ENCODE data around the gene USP6NL.
"Not testable (repeated sequence)": the region's sequence is repeated elsewhere in the genome, so short reads cannot be mapped to it uniquely, and the experiment has no call there.

Gene USP6NL

DNA sequence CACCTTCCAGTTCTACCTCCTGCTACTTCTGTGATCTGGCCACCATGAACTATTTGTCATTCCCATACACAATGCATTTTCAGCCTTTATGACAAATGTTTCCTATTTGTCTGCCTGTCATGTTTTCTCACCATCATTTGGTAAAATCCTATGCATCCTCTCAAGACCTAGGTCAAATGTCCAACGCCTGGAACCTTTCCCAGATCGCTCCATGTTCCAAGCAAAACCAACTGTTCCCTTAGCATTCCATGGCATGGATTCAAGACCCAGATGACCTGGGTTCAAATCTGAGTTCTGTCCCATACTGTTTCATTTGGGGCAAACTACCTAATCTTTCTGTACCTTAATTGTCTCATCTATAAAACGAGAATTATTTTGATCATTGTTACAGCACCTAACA lies 98.9 kb downstream of the USP6NL start:
- no peak for FAIRE-seq

DNA sequence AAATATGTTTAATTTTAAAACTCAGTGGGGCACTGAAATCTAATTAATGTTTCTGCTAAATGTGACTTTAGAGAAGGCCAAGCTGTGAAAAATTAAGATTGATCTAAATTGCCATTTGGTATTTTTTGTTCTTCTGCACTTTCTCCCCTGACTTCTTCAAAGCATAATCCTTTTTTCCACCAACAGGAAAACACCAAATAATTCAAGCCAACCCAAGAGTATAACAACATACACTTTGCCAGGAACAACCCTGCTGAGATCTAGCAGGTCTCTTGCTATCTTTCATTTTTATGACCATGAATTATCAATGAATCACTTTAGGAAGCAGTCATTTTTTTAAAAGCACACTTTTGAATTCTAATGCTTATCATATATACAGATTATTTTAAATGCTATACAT lies 100.1 kb downstream of the USP6NL start:
- no peak for FAIRE-seq

DNA sequence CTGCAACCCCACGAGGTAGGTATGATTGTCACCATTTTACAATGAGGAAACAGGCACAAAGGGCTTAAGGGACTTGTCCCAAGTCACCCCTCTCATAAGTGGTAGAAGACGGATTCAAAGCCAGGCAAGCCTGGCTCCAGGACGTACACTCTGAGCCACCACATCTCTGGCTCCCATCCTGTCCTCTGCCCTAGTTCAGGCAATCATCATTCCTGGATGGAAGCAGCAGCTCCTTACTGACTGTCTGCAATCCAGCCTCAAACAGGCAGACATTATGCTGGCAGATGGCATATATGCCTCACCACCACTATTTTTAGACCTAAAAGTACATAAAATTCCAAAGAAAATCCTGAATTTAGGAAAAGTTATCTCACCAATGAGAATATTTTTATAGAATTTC lies 100.7 kb downstream of the USP6NL start:
- no peak for FAIRE-seq

DNA sequence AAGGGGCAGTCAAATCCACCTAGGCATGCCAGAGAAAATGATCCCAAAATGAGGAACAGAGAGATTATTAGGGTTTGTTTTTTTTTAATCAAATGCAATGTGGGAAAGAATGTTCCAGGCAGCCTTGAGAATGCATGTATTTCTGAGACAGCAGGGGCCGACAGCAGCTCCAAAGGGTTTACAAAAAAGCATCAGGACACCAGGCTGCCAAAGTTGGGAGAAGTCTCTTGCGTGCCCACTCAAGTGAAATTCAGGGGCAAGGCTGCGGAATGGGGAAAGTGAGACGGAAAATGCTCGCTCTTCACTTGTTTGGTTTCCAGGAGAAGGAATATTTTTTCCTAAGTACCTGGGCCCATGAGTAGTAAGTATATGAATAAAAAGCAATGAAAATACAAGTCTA lies 101.2 kb downstream of the USP6NL start:
- FAIRE-seq, result no peak

DNA sequence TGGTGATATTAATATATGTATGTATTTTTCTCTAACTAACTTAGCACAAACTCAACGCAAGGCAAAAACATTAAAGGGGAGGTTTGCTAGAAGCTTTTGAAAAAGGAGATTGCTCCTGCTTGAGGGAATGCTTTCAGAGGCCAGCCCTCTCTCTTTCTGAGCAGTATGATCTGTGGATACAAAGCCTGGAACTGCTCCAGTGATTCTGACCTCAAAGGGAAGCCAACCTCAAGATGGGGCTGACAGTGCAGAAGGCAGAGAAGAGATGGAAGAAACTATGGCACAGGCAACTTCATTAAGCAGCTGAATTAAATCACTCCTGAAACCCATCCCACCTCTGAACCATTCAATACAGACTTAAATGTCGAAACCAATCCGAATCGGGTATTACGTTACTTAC lies 102.4 kb downstream of the USP6NL start:
- no peak for FAIRE-seq

DNA sequence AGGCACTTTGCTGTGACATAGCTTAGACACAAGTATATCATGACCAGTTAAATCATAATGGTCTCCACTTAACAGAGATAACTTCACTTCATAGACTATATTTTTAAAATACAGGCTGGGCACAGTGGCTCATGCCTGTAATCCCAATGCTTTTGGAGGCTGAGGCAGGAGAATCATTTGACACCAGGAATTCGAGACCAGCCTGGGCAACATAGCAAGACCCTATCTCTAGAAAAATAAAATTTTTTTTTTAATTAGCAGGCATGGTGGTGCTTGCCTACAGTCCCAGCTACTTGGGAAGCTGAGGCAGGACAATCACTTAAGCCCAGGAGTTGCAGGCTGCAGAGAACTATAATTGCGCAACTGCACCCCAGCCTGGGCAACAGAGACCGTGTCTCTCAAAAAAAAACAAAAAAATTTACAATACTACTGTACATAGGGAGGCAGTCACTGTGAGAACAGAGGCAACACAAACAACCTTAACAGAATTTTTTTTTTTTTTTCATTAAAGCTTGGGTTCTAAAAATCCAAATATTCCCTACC lies 105.1 kb downstream of the USP6NL start:
- FAIRE-seq, result no peak

DNA sequence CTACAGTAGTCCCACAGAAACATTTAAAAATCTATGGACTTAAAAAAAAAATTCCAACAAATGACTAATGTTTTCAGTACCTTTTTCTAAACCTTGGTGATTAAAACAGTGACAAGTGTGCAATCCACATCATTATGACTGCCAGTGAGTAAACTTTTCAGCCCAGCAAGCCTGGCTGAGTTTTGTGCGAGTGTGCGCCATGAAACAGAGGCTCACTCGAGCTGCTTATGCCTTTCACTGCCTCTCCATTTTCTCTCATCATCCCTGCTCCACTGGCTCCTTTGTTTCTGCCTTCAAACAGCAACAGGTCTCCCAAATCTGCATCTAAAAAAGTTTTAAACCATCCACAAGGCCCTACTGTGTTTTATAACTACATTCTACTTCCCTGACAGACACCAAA lies 105.8 kb downstream of the USP6NL start:
- no peak for FAIRE-seq

DNA sequence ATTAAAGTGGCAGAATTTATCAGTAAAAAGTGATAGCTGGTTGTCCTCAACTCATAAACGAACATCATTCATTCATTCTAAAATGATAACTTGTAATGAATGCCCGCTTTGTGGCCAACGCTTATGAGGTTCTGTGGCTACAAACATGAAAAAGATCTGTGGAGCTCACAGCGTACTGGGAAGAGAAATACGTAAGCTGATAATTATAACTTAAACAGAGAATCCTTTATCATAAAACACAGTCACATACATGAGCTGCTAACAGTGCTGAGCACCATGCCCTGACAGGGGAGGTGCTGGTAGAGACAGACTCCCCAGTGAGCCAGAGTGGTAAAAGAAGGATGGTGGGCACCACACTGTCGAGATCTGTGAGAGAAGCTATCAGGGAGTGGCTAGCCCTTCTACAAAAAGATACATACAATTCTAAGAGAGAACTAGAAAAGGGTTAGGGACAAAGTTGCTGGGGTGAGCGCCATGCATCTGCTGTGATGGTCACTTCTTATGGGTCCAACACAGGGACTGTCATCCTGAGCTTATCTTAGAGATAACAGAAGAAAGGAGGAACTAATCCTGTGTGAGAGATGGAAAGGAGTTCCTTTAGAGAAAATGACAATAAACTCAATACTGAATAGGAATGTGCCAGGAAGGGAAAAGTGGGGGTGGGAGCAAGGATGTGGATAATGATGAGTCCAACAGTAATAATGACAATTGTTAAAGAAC lies 106.7 kb downstream of the USP6NL start:
- no peak for FAIRE-seq

DNA sequence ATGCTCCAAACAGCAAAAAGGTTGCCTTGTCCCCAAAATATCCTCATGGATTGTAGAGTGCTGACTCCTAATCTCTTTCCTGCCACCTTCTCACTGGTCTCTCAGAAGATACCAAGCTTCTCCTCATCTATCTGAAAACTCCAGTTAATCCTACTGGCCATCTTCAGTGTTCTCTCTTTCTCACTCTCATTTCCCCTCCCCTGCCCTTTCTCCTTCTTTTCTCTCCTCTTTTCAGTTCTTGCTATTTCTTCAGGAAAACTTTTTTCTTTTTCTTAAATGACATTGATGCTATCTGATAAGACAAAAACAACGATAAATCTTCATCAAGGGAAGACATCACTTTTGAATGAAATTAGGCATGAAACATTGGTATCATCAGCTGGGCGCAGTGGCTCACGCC lies 109.8 kb downstream of the USP6NL start:
- FAIRE-seq, result no peak

DNA sequence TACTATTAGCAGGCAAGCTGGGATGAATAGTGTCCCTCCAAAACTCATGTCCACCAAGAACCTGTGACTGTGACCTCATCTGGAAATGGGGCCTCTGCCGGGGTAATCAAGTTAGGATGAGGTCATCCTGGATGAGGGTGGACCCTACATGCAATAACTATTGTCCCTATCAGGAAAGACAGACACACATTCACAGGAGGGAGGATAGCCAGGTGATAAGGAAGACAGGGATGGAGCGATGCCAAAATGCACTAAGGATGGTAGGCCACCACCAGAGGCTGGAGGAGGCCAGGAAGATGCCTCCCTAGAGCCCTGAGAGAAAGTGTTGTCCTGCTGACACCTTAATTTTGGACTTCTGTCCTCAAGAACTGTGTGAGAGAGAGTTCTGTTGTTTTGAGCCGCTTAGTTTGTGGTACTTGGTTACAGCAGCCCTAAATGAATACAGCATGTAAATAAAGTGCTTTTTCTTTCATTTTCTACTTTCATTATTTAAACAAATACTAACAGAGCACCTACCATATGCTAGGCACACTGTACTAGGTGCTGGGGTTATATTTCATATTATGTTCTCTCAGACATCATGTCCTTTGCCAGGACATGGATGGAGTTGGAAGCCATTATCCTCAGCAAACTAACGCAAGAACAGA lies 111.9 kb downstream of the USP6NL start:
- FAIRE-seq, result no peak

DNA sequence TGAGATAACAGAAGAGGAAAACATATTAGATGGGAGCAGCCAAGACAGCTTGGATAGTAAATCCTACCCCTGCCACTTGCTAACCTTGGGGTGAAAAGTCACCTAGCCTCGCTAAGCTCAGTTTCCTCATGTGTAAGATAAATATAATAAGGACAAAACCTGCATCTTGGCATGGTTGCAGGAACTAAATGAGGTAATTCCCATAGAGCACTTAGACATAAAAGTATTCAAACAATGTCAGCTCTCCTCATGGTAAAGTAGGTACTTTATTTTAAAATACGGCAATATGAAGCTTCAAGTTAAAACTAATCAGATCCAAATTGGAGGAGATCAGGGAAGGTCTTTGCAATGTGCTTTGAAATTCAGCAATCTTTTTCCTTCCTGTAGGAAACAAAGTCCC lies 113.1 kb downstream of the USP6NL start:
- FAIRE-seq, result no peak

DNA sequence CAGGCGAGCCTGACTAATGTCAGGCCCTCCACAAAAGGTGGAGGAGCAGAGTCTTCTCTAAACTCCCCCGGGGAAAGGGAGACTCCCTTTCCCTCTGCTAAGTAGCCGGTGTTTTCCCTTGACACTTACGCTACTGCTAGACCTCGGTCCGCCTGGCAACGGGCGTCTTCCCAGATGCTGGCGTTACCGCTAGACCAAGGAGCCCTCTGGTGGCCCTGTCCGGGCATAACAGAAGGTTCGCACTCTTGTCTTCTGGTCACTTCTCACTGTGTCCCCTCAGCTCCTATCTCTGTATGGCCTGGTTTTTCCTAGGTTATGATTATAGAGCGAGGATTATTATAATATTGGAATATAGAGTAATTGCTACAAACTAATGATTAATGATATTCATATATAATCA lies 116.5 kb downstream of the USP6NL start:
- not testable (repeated sequence) for FAIRE-seq

DNA sequence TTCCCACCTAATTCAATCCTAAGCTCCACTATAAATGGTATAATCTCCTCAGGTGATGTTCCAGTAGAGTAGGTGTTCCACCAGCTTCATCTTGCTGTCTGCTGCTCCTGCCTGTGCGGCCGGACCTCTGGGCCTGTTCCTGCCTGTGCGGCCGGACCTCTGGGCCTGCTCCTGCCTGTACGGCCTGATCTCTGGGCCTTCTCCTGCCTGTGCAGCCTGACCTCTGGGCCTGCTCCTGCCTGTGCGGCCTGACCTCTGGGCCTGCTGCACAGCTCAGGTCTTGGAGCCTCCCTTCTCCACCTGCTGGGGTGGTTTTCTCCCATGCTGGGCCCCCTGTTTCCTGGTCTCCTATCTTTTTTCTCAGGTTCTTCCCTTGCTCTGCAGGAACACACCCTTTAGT lies 117.8 kb downstream of the USP6NL start:
- FAIRE-seq, result no peak

DNA sequence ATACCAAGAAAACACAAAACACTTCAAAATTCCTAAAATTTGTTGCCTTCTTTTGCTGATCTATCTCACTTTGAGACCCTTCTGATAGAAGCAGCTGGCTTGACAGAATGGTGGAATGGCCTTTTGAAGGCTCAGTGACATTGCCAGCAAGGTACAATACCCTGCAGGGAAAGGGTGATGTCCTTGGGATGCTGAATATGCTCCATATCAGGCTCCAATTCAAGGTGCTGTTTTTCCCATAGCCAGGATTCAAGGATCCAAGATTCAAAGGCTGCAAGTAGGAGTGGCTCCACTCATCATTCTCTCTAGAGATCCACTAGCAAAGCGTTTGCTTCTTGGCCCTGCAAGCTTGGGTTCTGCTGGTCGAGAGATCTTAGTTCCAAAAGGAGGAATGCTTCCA lies 120.4 kb downstream of the USP6NL start:
- no peak for FAIRE-seq

DNA sequence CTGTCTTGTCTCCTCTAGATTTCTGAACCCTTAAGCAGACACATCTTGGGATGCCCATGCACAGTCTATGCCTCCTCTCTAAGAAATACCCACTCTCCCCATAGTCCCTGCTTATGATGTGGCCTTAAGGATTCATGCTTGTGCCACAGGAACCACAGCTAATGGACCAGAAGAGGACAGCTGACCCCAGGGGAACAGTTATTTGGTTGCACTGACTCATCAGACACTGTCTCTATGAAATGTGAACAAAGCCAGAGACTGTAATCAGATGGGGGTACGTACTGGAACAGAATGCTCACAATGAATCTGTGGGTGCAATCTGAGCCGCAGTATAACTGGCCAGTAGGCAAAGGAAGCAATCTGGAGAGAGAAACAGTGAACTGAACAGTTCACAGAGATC lies 121.9 kb downstream of the USP6NL start:
- FAIRE-seq, result no peak

DNA sequence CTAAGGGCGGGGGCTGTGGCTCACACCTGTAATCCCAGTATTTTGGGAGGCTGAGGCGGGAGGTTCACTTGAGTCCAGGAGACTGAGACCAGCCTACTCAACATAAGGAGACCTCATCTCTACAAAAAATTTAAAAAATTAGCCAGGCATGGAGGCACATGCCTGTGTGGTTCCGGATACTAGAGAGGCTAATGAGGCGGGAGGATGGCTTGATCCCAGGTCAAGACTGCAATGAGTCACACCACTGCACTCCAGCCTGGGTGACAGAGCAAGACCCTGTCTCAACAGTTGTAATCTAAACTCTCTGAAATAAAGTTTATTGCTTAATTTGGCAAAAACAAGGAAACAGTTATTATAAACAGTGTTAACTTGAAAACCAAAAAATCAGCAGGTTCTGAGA lies 123.3 kb downstream of the USP6NL start:
- no peak for FAIRE-seq

DNA sequence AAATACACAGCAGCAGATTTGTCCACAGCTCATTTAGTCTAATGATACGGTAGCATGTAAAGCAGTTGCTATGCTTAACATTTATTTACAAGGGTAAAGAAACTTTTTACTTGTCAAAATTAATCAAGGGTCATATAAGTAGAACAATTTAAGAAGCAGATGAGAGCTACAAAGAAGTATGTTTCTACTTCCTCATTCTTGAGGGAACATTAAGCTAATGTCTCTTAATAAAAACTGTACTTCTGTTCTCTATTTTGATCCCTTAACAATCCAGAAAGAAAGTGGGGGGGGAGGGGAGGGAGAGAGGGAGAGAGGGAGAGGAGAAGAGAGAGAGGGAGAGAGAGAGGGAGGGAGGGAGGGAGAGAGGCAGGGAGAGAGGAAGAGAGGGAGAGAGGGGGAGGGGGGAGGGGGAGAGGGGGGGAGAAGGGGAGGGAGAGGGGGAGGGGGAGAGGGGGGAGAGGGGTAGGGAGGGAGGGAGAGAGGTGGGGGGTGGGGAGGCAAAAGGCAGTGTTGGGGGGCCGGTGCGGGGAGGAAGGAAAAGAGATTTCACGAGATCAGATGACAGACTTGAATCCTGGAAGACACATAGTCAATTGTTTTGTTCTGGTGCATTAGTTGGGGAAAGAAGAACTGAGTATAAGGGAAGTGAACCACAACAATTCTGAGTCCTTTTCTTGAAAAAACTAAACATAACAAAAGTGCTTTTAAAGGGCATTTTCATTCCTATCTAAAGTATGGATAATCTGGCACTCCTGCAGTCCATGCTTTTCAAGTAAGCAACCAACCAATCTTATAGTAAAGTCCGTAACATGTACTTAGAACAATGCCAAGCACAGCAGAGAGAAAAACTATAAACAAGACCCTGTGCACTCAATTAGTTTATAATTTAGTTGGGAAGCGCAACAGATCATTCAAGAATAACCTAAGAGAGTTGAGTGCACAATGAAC lies 128.0 kb downstream of the USP6NL start:
- FAIRE-seq, result no peak

DNA sequence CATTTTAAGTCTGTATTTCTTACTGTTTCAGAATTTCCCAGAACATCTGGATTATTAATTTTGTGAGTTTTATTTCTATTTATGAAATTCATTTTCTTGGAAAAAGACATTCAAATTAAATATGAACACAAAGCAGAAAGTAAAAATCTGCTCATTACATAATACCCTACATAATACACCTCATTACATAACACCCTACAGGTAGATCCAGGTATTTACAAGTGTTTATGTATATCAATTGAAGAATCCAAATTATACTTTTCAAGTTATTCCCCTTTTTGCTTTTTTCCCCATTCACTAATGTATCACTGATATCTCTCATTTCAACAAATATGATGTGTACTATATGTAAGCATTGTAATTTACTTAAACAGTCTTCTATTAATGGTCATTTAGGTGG lies 129.1 kb downstream of the USP6NL start:
- no peak for FAIRE-seq

DNA sequence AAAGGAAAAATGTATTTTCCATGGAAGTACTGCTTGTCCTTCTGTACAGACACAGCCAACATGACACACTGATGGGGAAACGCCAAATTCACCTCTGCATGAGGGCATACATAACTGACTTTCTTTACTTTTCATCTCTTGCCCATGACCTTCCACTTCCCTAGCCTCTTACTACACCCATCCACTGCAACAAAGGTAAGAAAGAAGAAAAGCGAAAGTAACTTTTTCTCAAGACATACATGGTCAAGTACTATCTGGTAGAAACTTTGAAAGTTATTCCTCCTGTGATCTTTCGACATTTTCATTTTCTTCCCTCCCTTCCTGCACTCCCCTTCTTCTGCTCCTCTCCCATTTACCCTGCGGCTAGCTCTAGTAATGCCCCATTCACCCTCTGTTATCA lies 130.8 kb downstream of the USP6NL start:
- no peak for FAIRE-seq

DNA sequence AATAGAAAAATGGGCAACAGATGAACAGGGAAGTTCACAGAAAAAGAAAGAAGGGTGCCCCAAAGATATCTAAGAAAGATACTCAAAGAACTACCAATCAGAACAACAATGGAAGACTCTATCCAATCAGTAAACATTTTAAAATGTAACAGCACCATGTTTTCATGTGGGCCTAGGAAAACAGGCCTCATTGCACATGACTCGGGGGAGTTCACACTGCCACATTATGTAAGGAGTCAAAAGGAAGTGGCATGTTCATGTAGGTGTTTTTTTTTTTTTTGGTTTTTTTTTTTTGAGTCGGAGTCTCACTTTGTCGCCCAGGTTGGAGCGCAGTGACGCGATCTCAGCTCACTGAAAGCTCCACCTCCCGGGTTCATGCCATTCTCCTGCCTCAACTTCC lies 132.2 kb downstream of the USP6NL start:
- no peak for FAIRE-seq

DNA sequence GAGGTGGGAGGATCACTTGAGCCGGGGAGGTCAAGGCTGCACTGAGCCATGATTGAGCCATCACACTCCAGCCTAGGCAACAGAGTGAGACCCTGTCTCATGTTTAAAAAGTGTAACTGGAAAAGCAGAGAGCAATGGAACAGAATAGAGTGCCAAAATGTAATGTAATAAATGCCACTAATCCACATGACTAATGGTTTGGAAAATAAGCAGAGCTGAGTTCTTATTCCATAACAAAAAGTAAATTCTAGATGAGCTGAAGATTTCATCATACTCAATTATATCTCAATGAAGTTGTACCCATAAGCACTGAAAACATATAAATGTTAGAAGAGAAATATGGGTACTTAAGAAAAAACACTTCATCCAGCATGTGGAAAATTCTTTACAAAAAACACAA lies 132.6 kb downstream of the USP6NL start:
- FAIRE-seq, result no peak

DNA sequence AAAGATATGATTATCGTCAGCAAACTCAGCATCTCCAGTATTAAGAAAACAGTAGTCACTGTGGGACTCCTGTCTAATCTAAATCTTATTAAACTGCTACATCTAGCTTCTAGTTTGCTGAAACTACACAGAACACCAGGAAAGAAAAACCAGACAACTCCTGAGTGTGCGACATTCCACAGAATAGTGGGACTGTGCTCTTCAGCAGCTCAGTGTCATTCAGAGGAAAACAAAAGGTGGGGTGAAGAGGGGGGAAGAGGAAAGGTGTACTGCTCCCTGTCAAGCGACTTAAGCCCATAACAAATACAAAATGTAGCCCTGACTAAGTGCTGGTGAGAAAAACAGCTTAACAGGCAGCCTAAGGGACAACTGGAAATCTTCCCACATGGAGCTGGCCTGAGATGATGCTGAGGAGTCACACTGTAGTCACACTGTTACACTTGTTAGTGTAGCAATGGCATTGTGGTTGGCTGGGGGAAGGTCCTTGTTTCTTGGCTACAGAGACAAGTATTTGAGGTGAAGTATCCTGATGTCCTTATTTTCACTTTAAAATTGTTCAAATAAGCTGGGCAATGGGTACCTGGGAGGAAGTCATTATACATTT lies 135.5 kb downstream of the USP6NL start:
- FAIRE-seq, result no peak

DNA sequence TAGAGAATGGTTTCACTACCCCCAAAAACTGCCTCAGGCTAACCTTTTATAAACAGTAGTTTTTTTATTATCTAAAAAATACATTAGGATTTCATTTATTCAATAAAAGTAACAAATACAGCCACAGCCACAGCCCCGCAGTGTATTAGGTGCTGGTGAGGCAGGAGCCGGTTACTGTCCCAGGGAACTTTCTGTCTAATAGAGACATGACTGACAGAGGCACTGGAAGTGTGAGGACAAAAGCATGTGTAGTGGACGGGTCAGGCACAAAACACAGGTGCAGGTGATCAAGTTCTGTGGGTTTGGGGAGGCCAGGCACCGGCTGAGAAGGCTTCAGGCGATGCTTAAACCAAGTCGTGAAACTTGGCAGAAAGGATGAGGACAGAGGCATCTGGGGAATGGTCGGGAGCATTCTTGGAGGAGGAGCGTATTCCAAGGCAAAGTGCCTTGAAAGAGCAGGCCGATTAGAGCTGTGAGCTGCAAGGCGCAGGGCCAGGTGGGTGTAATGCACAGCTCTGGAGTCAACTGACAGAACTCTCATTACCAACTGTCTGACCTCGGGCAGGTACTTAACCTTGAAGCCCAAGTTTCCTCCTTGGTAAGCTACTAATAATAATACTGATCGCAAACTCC lies 138.2 kb downstream of the USP6NL start:
- FAIRE-seq, result no peak
